Upper lobe of left lung (tissue), 4 donors: ENCODE data around the gene ZNF438.

Experiments
- CTCF ChIP-seq, 6 experiments: fragments of 450-650 bp in 4 of 6; fragments of 200-600 bp in 2 of 6; sonication (generic) in 2 of 6; IDR thresholded peaks; one replicate each; pipeline ENCODE4 v1.5.1; 2016 to 2019; ENCODE audit warnings: antibody characterized with exemption in 6 of 6
- EP300 ChIP-seq, 4 donors: sonication (generic); formaldehyde crosslinking; IDR thresholded peaks; one replicate each; pipeline ENCODE4 v1.5.1; 2017; ENCODE audit warnings: antibody characterized with exemption in 4 of 4, control low read depth in 2 of 4
- POLR2A ChIP-seq, 4 donors: fragments of 450-650 bp; IDR thresholded peaks; one replicate each; pipeline ENCODE4 v1.5.1; 2016 to 2017; ENCODE audit warnings: antibody characterized with exemption in 4 of 4, mild to moderate bottlenecking in 2 of 4
- POLR2AphosphoS5 ChIP-seq, 2 donors: sonication (generic); formaldehyde crosslinking; IDR thresholded peaks; one replicate each; pipeline ENCODE4 v1.5.1; 2017; ENCODE audit warnings: antibody characterized with exemption in 2 of 2

GRCh38 chr10:30834651-30835050 is 197.0 kb downstream of the ZNF438 start:
- no peak for TF ChIP-seq POLR2A (IDR thresholded peaks at IDR 0.05)
- TF ChIP-seq CTCF (IDR thresholded peaks at IDR 0.05) = no peak
- TF ChIP-seq EP300 (IDR thresholded peaks at IDR 0.05) = no peak
- no peak for TF ChIP-seq POLR2AphosphoS5 (IDR thresholded peaks at IDR 0.05)
